Stimulated activated CD8-positive, alpha-beta memory T cell treated with anti-CD3 and anti-CD28 coated beads, Interleukin-12 subunit alpha, Interleukin-12 subunit beta, amount 100 ng/mL, for 24 hours (primary cell): ENCODE results near the gene THOC2.
"Not testable (repeated sequence)": the region's sequence is repeated elsewhere in the genome, so short reads cannot be mapped to it uniquely, and the experiment has no call there.

Experiments used
- DNase-seq: peaks from one replicate; pipeline ENCODE4 v3.0.0-alpha.2; 2020; ENCODE audit errors: extremely low read depth

Gene THOC2

GRCh38 chrX:123735137-123735536, 2.3 kb upstream of the THOC2 start:
- DNase-seq, result not testable (repeated sequence)

- not testable (repeated sequence) for DNase-seq
Observed at GRCh38 chrX:123734079-123734478, 1.2 kb upstream of the THOC2 start.

- DNase-seq, result no peak
Observed at GRCh38 chrX:123731987-123732669, 724 bp downstream of the THOC2 start.

- DNase-seq, result no peak
Observed at GRCh38 chrX:123731258-123731986, 1.4 kb downstream of the THOC2 start.

- DNase-seq, result no peak
Observed at GRCh38 chrX:123728554-123728953, 4.3 kb downstream of the THOC2 start.

GRCh38 chrX:123728016-123728415, 4.8 kb downstream of the THOC2 start:
- DNase-seq, result no peak

- DNase-seq, result not testable (repeated sequence)
Observed at GRCh38 chrX:123722193-123722592, 10.7 kb downstream of the THOC2 start.

- no peak for DNase-seq
Observed at GRCh38 chrX:123720486-123720885, 12.4 kb downstream of the THOC2 start.

GRCh38 chrX:123713841-123714240, 19.0 kb downstream of the THOC2 start:
- no peak for DNase-seq

GRCh38 chrX:123713434-123713833, 19.4 kb downstream of the THOC2 start:
- DNase-seq, result no peak

GRCh38 chrX:123711201-123711600, 21.7 kb downstream of the THOC2 start:
- not testable (repeated sequence) for DNase-seq

- no peak for DNase-seq
Observed at GRCh38 chrX:123704781-123705180, 28.1 kb downstream of the THOC2 start.

- no peak for DNase-seq
Observed at GRCh38 chrX:123698979-123699520, 33.8 kb downstream of the THOC2 start.

- DNase-seq, result no peak
Observed at GRCh38 chrX:123696334-123696733, 36.5 kb downstream of the THOC2 start.

GRCh38 chrX:123695242-123695641, 37.6 kb downstream of the THOC2 start:
- no peak for DNase-seq

- DNase-seq, result no peak
Observed at GRCh38 chrX:123691776-123692175, 41.1 kb downstream of the THOC2 start.

GRCh38 chrX:123688524-123688923, 44.3 kb downstream of the THOC2 start:
- no peak for DNase-seq

GRCh38 chrX:123685232-123685631, 47.6 kb downstream of the THOC2 start:
- no peak for DNase-seq

GRCh38 chrX:123682186-123682585, 50.7 kb downstream of the THOC2 start:
- no peak for DNase-seq

GRCh38 chrX:123679733-123680460, 53.0 kb downstream of the THOC2 start:
- DNase-seq, result not testable (repeated sequence)

GRCh38 chrX:123675154-123675553, 57.7 kb downstream of the THOC2 start:
- no peak for DNase-seq

GRCh38 chrX:123673813-123674212, 59.0 kb downstream of the THOC2 start:
- no peak for DNase-seq
